HepG2 (cell line): ENCODE data around the gene VPS37D. TPM values are rescaled to one million over a fixed set of nuclear protein-coding genes. Genes with fewer than 3 reads are reported as not detected.

Experiments used
- CC2D1A ChIP-seq: sonication (generic); formaldehyde crosslinking; IDR thresholded peaks from 2 replicates; pipeline ENCODE4 v1.8.1; 2023; ENCODE audit warnings: mild to moderate bottlenecking, missing genetic modification reagents
- CCDC6 ChIP-seq: sonication (generic); formaldehyde crosslinking; IDR thresholded peaks from 2 replicates; pipeline ENCODE4 v1.8.1; 2022; ENCODE audit warnings: mild to moderate bottlenecking, missing genetic modification reagents, moderate library complexity
- KLF13 ChIP-seq: sonication (generic); formaldehyde crosslinking; IDR thresholded peaks from 2 replicates; pipeline ENCODE4 v1.4.0; 2020; ENCODE audit warnings: mild to moderate bottlenecking, missing genetic modification reagents
- MED1 ChIP-seq: sonication (generic); formaldehyde crosslinking; IDR thresholded peaks from 2 replicates; pipeline ENCODE4 v1.4.0; 2020; ENCODE audit warnings: missing genetic modification reagents
- MEF2D ChIP-seq: sonication (generic); formaldehyde crosslinking; IDR thresholded peaks from 2 replicates; pipeline ENCODE4 v1.5.1; 2020; ENCODE audit warnings: mild to moderate bottlenecking, missing genetic modification reagents
- MTA1 ChIP-seq: sonication (generic); formaldehyde crosslinking; IDR thresholded peaks from 2 replicates; pipeline ENCODE4 v1.4.0; 2020; ENCODE audit warnings: missing genetic modification reagents, mild to moderate bottlenecking, borderline replicate concordance
- MXI1 ChIP-seq: IDR thresholded peaks from 3 replicates; pipeline ENCODE4 v1.6.1; 2012; ENCODE audit warnings: low read depth, low read length, inconsistent platforms, borderline replicate concordance
- RFXAP ChIP-seq: sonication (generic); formaldehyde crosslinking; IDR thresholded peaks from 2 replicates; pipeline ENCODE4 v1.4.0; 2020; ENCODE audit warnings: missing genetic modification reagents, borderline replicate concordance
- SMAD1 ChIP-seq: sonication (generic); formaldehyde crosslinking; IDR thresholded peaks from 2 replicates; pipeline ENCODE4 v1.4.0; 2020; ENCODE audit warnings: missing genetic modification reagents, low read depth, mild to moderate bottlenecking, borderline replicate concordance
- ZKSCAN8 ChIP-seq: IDR thresholded peaks from 2 replicates; pipeline ENCODE4 v1.6.1; 2016; ENCODE audit warnings: borderline replicate concordance, missing genetic modification reagents, missing compliant biosample characterization
- ZNF335 ChIP-seq: sonication (generic); formaldehyde crosslinking; IDR thresholded peaks from 2 replicates; pipeline ENCODE4 v1.4.0; 2020; ENCODE audit warnings: missing genetic modification reagents
- ZNF879 ChIP-seq: sonication (generic); formaldehyde crosslinking; IDR thresholded peaks from 2 replicates; pipeline ENCODE4 v1.8.1; 2023; ENCODE audit warnings: missing genetic modification reagents
- polyA plus RNA-seq, 8 experiments: library from polyadenylated mRNA; depleted of rRNA in 3 of 8; stranded (reverse) in 7 of 8; unstranded in 1 of 8; fragments of >200 nt; fragmentation: Illumina TruSeq in 4 of 8; extraction: Trizol in 4 of 8; gene quantifications; 2 replicates each; pipeline versions ENCODE4 v1.2.1 to v1.2.3, GENCODE V29; 2011 to 2016; ENCODE audit warnings: low read depth in 4 of 8, missing spikeins in 1 of 8, mixed read lengths in 1 of 8; ENCODE audit not compliant: insufficient read depth in 1 of 8
- total RNA-seq, 5 experiments: library from RNA; depleted of rRNA; stranded (reverse); fragments of >200 nt; fragmentation: Illumina TruSeq; extraction: Trizol; gene quantifications; 2 replicates each; pipeline ENCODE4 v1.2.3, GENCODE V29; 2016; ENCODE audit warnings: low read depth in 1 of 5
- TF ChIP-seq, protein P1 (sequence below): sonication (generic); IDR thresholded peaks from 2 replicates; pipeline ENCODE4 v1.6.1; 2016; ENCODE audit warnings: low read depth, borderline replicate concordance
- TF ChIP-seq, protein P2 (sequence below): sonication (generic); formaldehyde crosslinking; IDR thresholded peaks from 2 replicates; pipeline ENCODE4 v1.5.1; 2020; ENCODE audit warnings: missing genetic modification reagents, mild to moderate bottlenecking, borderline replicate concordance
- TF ChIP-seq, protein P3 (sequence below): sonication (generic); formaldehyde crosslinking; IDR thresholded peaks from 2 replicates; pipeline ENCODE4 v1.4.0; 2020; ENCODE audit warnings: missing genetic modification reagents, borderline replicate concordance
- TF ChIP-seq, protein P4 (sequence below): sonication (generic); formaldehyde crosslinking; conservative IDR thresholded peaks from 2 replicates; pipeline ENCODE4 v1.4.0; 2020; ENCODE audit warnings: missing genetic modification reagents
- TF ChIP-seq, protein P5 (sequence below): sonication (generic); formaldehyde crosslinking; IDR thresholded peaks from 2 replicates; pipeline ENCODE4 v1.5.0; 2020; ENCODE audit warnings: mild to moderate bottlenecking, missing genetic modification reagents, moderate library complexity

VPS37D gene
- total and polyA plus RNA-seq, 2 of the 13 experiments (the other 11 are each of a cell fraction or from before 2014, with no cell fraction given), result 3.8 to 6.3 TPM

DNA sequence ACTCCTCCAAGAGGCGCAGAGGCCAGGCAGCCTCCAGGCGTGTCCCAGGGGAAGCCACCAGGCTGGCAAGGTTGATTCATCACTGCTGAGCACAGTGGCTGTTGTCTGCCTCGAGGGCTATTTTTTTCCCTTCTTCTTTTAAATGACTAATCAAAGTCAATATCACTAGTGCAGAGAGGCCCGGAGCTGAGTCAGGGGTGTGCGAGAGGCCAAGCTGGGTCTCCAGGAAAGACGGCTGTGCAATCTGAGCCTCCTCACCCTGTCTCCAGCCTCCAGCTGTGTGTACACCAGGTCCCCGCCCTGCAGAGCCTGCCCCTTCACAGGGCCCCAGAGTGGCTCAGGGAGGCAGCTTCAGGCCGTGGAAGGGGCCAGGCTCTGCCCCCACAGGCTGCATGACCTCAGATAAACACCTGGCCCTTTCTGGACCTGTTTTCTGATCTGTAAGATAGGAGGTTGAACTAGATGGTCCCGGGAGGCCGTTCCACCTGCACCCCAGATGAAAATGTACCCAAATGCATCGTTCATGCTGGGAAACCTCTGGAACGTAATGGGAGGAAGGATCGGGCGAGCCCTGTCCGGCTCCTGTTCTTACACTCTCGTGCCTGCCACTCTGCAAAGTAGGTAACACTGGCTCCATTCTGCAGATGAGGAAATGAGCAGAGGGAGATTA is 48.2 kb downstream of the VPS37D start (continued):
- TF ChIP-seq, protein P1, sequence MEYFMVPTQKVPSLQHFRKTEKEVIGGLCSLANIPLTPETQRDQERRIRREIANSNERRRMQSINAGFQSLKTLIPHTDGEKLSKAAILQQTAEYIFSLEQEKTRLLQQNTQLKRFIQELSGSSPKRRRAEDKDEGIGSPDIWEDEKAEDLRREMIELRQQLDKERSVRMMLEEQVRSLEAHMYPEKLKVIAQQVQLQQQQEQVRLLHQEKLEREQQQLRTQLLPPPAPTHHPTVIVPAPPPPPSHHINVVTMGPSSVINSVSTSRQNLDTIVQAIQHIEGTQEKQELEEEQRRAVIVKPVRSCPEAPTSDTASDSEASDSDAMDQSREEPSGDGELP, result peak; percentile 99
- TF ChIP-seq KLF13 (CRISPR knock-in tag), result no peak
- peak; percentile 68; the same call in 1 of the 2 replicates for TF ChIP-seq ZNF335
- TF ChIP-seq, protein P2, sequence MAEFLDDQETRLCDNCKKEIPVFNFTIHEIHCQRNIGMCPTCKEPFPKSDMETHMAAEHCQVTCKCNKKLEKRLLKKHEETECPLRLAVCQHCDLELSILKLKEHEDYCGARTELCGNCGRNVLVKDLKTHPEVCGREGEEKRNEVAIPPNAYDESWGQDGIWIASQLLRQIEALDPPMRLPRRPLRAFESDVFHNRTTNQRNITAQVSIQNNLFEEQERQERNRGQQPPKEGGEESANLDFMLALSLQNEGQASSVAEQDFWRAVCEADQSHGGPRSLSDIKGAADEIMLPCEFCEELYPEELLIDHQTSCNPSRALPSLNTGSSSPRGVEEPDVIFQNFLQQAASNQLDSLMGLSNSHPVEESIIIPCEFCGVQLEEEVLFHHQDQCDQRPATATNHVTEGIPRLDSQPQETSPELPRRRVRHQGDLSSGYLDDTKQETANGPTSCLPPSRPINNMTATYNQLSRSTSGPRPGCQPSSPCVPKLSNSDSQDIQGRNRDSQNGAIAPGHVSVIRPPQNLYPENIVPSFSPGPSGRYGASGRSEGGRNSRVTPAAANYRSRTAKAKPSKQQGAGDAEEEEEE (CRISPR knock-in tag), result peak; percentile 31; the same call in 1 of the 2 replicates
- TF ChIP-seq CC2D1A (CRISPR knock-in tag), result no peak
- peak; percentile 29; the same call in 1 of the 2 replicates for TF ChIP-seq CCDC6 (CRISPR knock-in tag)
- no peak for TF ChIP-seq RFXAP (CRISPR knock-in tag)
- TF ChIP-seq MED1, result peak; percentile 58; the same call in 1 of the 2 replicates
- TF ChIP-seq SMAD1, result no peak
- TF ChIP-seq ZKSCAN8 (CRISPR knock-in tag), result 0 out of 2 replicates have a peak, but pooled peaks have one; percentile 65
- TF ChIP-seq, protein P3, sequence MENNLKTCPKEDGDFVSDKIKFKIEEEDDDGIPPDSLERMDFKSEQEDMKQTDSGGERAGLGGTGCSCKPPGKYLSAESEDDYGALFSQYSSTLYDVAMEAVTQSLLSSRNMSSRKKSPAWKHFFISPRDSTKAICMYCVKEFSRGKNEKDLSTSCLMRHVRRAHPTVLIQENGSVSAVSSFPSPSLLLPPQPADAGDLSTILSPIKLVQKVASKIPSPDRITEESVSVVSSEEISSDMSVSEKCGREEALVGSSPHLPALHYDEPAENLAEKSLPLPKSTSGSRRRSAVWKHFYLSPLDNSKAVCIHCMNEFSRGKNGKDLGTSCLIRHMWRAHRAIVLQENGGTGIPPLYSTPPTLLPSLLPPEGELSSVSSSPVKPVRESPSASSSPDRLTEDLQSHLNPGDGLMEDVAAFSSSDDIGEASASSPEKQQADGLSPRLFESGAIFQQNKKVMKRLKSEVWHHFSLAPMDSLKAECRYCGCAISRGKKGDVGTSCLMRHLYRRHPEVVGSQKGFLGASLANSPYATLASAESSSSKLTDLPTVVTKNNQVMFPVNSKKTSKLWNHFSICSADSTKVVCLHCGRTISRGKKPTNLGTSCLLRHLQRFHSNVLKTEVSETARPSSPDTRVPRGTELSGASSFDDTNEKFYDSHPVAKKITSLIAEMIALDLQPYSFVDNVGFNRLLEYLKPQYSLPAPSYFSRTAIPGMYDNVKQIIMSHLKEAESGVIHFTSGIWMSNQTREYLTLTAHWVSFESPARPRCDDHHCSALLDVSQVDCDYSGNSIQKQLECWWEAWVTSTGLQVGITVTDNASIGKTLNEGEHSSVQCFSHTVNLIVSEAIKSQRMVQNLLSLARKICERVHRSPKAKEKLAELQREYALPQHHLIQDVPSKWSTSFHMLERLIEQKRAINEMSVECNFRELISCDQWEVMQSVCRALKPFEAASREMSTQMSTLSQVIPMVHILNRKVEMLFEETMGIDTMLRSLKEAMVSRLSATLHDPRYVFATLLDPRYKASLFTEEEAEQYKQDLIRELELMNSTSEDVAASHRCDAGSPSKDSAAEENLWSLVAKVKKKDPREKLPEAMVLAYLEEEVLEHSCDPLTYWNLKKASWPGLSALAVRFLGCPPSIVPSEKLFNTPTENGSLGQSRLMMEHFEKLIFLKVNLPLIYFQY (CRISPR knock-in tag), result peak; percentile 72
- peak; percentile 66 for TF ChIP-seq MEF2D
- TF ChIP-seq, protein P4, sequence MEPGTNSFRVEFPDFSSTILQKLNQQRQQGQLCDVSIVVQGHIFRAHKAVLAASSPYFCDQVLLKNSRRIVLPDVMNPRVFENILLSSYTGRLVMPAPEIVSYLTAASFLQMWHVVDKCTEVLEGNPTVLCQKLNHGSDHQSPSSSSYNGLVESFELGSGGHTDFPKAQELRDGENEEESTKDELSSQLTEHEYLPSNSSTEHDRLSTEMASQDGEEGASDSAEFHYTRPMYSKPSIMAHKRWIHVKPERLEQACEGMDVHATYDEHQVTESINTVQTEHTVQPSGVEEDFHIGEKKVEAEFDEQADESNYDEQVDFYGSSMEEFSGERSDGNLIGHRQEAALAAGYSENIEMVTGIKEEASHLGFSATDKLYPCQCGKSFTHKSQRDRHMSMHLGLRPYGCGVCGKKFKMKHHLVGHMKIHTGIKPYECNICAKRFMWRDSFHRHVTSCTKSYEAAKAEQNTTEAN (CRISPR knock-in tag), result 0 out of 2 replicates have a peak, but pooled peaks have one; percentile 44
- TF ChIP-seq MTA1, result peak; percentile 74; the same call in 1 of the 2 replicates
- TF ChIP-seq MXI1, result peak; percentile 56; the same call in 1 of the 3 replicates
- TF ChIP-seq, protein P5, sequence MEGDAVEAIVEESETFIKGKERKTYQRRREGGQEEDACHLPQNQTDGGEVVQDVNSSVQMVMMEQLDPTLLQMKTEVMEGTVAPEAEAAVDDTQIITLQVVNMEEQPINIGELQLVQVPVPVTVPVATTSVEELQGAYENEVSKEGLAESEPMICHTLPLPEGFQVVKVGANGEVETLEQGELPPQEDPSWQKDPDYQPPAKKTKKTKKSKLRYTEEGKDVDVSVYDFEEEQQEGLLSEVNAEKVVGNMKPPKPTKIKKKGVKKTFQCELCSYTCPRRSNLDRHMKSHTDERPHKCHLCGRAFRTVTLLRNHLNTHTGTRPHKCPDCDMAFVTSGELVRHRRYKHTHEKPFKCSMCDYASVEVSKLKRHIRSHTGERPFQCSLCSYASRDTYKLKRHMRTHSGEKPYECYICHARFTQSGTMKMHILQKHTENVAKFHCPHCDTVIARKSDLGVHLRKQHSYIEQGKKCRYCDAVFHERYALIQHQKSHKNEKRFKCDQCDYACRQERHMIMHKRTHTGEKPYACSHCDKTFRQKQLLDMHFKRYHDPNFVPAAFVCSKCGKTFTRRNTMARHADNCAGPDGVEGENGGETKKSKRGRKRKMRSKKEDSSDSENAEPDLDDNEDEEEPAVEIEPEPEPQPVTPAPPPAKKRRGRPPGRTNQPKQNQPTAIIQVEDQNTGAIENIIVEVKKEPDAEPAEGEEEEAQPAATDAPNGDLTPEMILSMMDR (CRISPR knock-in tag), result peak; percentile 22; the same call in 1 of the 2 replicates
- TF ChIP-seq ZNF879 (CRISPR knock-in tag), result no peak
